ENCODE measurements around the gene PTPRG. TPM values are rescaled to one million over a fixed set of nuclear protein-coding genes. Genes with fewer than 3 reads are reported as not detected.

PTPRG gene
- total RNA-seq, 4 donors from 2014 or later: 8.4 to 37.3 (median 14.9) TPM

- TF ChIP-seq, protein P1, sequence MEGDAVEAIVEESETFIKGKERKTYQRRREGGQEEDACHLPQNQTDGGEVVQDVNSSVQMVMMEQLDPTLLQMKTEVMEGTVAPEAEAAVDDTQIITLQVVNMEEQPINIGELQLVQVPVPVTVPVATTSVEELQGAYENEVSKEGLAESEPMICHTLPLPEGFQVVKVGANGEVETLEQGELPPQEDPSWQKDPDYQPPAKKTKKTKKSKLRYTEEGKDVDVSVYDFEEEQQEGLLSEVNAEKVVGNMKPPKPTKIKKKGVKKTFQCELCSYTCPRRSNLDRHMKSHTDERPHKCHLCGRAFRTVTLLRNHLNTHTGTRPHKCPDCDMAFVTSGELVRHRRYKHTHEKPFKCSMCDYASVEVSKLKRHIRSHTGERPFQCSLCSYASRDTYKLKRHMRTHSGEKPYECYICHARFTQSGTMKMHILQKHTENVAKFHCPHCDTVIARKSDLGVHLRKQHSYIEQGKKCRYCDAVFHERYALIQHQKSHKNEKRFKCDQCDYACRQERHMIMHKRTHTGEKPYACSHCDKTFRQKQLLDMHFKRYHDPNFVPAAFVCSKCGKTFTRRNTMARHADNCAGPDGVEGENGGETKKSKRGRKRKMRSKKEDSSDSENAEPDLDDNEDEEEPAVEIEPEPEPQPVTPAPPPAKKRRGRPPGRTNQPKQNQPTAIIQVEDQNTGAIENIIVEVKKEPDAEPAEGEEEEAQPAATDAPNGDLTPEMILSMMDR (IDR thresholded peaks at IDR 0.05): no peak
- no peak for TF ChIP-seq POLR2A (IDR thresholded peaks at IDR 0.05)
- WGBS, 2 donors: 96 to 100% methylated on average over 1 of the region's 1 CpG
These were observed 241.4 kb downstream of the PTPRG start for GRCh38 chr3:61802772-61803171.

DNA sequence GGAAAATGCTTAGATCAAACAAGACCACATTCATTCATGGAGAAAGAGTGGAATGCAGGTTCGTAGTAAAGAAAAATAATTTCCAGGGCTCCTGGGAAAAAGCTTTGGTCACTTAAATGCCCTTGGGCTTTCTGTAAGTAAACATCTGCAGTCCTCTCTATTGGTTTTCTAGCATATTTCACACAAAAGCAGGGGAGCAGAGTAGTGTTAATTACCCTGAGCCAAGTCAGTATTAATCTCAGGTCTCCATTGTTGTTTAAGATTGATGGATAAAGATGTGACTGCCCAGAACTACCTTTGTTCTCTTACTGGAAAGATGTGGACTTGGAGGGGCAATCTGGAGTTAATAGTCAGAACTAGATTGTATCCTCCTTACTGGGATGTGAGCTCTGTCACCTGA is 242.6 kb downstream of the PTPRG start:
- 86 to 87% methylated on average over 1 of the region's 1 CpG for WGBS, 2 donors
- H3K4me3 ChIP-seq (ENCODE audit: low read depth, poor library complexity, severe bottlenecking): no peak overlapping the region
- TF ChIP-seq, protein P1 (IDR thresholded peaks at IDR 0.05): no peak
- TF ChIP-seq POLR2A (IDR thresholded peaks at IDR 0.05): no peak
- intact Hi-C loops (cut with DNase I; ENCODE audit: low total_unique reads): loop anchor here (10.0 kb wide), 1 partner anchor 1219 kb away; no protein-coding TSS in a partner anchor
- DNase-seq (ENCODE audit: low spot score in 2 of 2): no peak

More at GRCh38 chr3:61802772-61803171, 241.4 kb downstream of the PTPRG start:
- H3K4me3 ChIP-seq (ENCODE audit: low read depth, poor library complexity, severe bottlenecking): no peak overlapping the region
- intact Hi-C loops (cut with DNase I; ENCODE audit: low total_unique reads): loop anchor here (10.0 kb wide), 1 partner anchor 1218 kb away; no protein-coding TSS in a partner anchor
- no peak for DNase-seq (ENCODE audit: low spot score in 2 of 2)

GRCh38 chr3:61804782-61805181 is 243.4 kb downstream of the PTPRG start:
- intact Hi-C loops (cut with DNase I; ENCODE audit: low total_unique reads): loop anchor here (10.0 kb wide), 1 partner anchor 1220 kb away; no protein-coding TSS in a partner anchor
- DNase-seq (ENCODE audit: low spot score in 2 of 2): no peak
- WGBS, 2 donors: 95 to 100% methylated on average over 1 of the region's 1 CpG
- H3K4me3 ChIP-seq (ENCODE audit: low read depth, poor library complexity, severe bottlenecking): no peak overlapping the region
- no peak for TF ChIP-seq POLR2A (IDR thresholded peaks at IDR 0.05)

DNA sequence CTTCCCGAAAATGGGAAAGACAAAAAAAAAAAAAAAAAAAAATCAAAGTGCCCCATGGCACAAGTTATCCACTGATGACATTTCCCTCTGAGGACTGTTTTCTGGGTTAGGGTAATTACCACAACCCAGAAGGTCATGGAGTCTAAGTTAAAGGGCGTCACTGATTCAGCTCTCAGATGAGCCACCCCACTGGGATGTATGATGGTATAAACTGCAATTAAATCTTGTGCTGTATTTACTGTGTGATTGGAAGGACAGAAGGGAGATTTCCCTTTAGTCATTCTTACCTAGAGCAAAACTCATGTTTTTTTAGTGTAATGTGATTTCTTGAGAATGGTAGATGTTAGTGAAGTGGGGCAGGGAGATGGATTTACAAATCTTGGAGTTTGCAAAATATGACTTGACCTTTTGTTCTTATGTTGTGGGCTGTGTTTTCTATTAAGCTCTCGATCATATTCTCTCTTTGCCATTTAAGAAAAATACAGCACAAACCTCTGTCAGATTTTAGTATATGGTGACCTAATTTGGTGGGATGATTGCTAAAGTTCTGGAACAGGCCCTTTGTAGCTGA is 244.2 kb downstream of the PTPRG start:
- TF ChIP-seq POLR2A (IDR thresholded peaks at IDR 0.05): no peak
- TF ChIP-seq, protein P1 (IDR thresholded peaks at IDR 0.05): no peak
- intact Hi-C loops (cut with DNase I; ENCODE audit: low total_unique reads): loop anchor here (10.0 kb wide), 1 partner anchor 1221 kb away; no protein-coding TSS in a partner anchor
- no peak overlapping the region for H3K4me3 ChIP-seq (ENCODE audit: low read depth, poor library complexity, severe bottlenecking)
- DNase-seq (ENCODE audit: low spot score in 2 of 2): no peak
- WGBS, 2 donors: 67 to 75% methylated on average over 3 of the region's 3 CpGs

DNA sequence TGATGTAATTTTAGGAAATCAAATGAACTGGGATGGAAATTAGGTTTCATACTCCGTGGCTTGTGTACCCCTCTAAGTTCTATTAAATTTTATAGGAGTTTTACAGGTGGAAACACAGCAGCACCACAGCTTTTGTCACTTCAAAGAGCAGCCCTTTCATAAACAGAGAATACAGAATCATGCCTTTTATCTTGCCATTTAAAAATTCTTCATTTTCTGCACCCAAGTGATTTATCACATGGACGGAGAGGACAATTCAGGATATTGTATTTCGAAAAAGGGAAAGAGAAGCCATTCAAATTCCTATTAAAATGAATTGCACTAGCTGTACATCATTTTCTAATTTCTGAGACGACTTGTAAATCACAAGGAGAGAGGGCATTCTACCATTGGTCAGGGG is 245.4 kb downstream of the PTPRG start:
- H3K4me3 ChIP-seq (ENCODE audit: low read depth, poor library complexity, severe bottlenecking): no peak overlapping the region
- 88 to 92% methylated on average over 4 of the region's 4 CpGs for WGBS, 2 donors
- DNase-seq (ENCODE audit: low spot score in 2 of 2): no peak
- intact Hi-C loops (cut with DNase I; ENCODE audit: low total_unique reads): loop anchor here (10.0 kb wide), 1 partner anchor 1222 kb away; no protein-coding TSS in a partner anchor
- TF ChIP-seq, protein P1 (IDR thresholded peaks at IDR 0.05): no peak
- no peak for TF ChIP-seq POLR2A (IDR thresholded peaks at IDR 0.05)

DNA sequence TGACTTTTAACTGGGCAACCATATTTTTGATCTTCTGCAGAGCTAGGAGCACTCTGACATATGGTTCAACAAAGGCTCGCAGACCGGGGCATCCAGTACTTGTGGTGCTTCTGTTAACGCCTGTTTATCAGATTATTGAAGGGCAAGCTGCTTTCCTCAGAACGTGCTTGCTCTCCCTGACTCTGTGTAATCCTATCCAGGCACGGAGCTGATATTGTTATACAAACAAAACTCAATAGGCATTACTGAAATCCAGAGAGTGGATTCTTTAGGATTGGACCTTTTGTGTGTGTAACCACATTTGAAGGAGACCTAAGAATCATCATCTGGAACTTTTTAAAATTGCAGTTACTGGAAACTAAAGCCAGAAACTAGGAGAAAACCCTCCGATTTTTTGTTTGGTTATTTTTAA is 246.5 kb downstream of the PTPRG start:
- TF ChIP-seq, protein P1 (IDR thresholded peaks at IDR 0.05): no peak
- no peak for TF ChIP-seq POLR2A (IDR thresholded peaks at IDR 0.05)
- intact Hi-C loops (cut with DNase I; ENCODE audit: low total_unique reads): loop anchor here (10.0 kb wide), 1 partner anchor 1223 kb away; no protein-coding TSS in a partner anchor
- no peak for DNase-seq (ENCODE audit: low spot score in 2 of 2)
- no peak overlapping the region for H3K4me3 ChIP-seq (ENCODE audit: low read depth, poor library complexity, severe bottlenecking)
- 69 to 71% methylated on average over 6 of the region's 6 CpGs for WGBS, 2 donors
